ENCODE measurements around the gene ANKRD35. TPM values are rescaled to one million over a fixed set of nuclear protein-coding genes. Genes with fewer than 3 reads are reported as not detected.

ANKRD35 gene
- total RNA-seq, 1 donor from 2014 or later, result 1.3 TPM

GRCh38 chr1:145895471-145895870 is 9.8 kb upstream of the ANKRD35 start:
- FAIRE-seq, result no peak
- Histone ChIP-seq H3K4me3 (ENCODE audit: low read depth, low read length) (no peak overlapping the region), H3K27me3 (ENCODE audit: control insufficient read depth, insufficient read depth, low read length) (no peaks in the 10 kb centered on the region), H3K36me3 (ENCODE audit: control insufficient read depth, insufficient read depth, low read length) (no peaks in the 10 kb centered on the region)
- TF ChIP-seq CTCF (IDR thresholded peaks at IDR 0.05; ENCODE audit: insufficient read depth, low read length, severe bottlenecking), result no peak
- DNase-seq (ENCODE audit: low read depth), result no peak

- Histone ChIP-seq H3K36me3 (ENCODE audit: control insufficient read depth, insufficient read depth, low read length) (no peaks in the 10 kb centered on the region), H3K4me3 (ENCODE audit: low read depth, low read length) (no peak overlapping the region), H3K27me3 (ENCODE audit: control insufficient read depth, insufficient read depth, low read length) (no peaks in the 10 kb centered on the region)
- FAIRE-seq, result no peak
- no peak for TF ChIP-seq CTCF (IDR thresholded peaks at IDR 0.05; ENCODE audit: insufficient read depth, low read length, severe bottlenecking)
- no peak for DNase-seq (ENCODE audit: low read depth)
These were observed 7.8 kb upstream of the ANKRD35 start for GRCh38 chr1:145893306-145894055.

- Histone ChIP-seq H3K27me3 (ENCODE audit: control insufficient read depth, insufficient read depth, low read length) (no peaks in the 10 kb centered on the region), H3K36me3 (ENCODE audit: control insufficient read depth, insufficient read depth, low read length) (no peaks in the 10 kb centered on the region), H3K4me3 (ENCODE audit: low read depth, low read length) (no peak overlapping the region)
- no peak for DNase-seq (ENCODE audit: low read depth)
- FAIRE-seq, result no peak
- no peak for TF ChIP-seq CTCF (IDR thresholded peaks at IDR 0.05; ENCODE audit: insufficient read depth, low read length, severe bottlenecking)
These were observed 6.9 kb upstream of the ANKRD35 start for GRCh38 chr1:145892486-145893087.

- FAIRE-seq (no peak), DNase-seq (ENCODE audit: low read depth) (peak; percentile 99)
- no peak overlapping the region for H3K4me3 ChIP-seq (ENCODE audit: low read depth, low read length)
- no peaks in the 10 kb centered on the region for H3K27me3 ChIP-seq (ENCODE audit: control insufficient read depth, insufficient read depth, low read length)
- peak; percentile 91 for TF ChIP-seq CTCF (IDR thresholded peaks at IDR 0.05; ENCODE audit: insufficient read depth, low read length, severe bottlenecking)
- no peaks in the 10 kb centered on the region for H3K36me3 ChIP-seq (ENCODE audit: control insufficient read depth, insufficient read depth, low read length)
These were observed 6.2 kb upstream of the ANKRD35 start for GRCh38 chr1:145891587-145892485.

- peak; percentile 73 for DNase-seq (ENCODE audit: low read depth)
- Histone ChIP-seq H3K36me3 (ENCODE audit: control insufficient read depth, insufficient read depth, low read length) (no peaks in the 10 kb centered on the region), H3K4me3 (ENCODE audit: low read depth, low read length) (no peak overlapping the region), H3K27me3 (ENCODE audit: control insufficient read depth, insufficient read depth, low read length) (no peaks in the 10 kb centered on the region)
- no peak for FAIRE-seq
- TF ChIP-seq CTCF (IDR thresholded peaks at IDR 0.05; ENCODE audit: insufficient read depth, low read length, severe bottlenecking), result no peak
These were observed 5.5 kb upstream of the ANKRD35 start for GRCh38 chr1:145891143-145891542.

All from bronchial epithelial cell (primary cell).